Tibial nerve (tissue), 4 donors: ENCODE data around the gene AK6. TPM values are rescaled to one million over a fixed set of nuclear protein-coding genes. Genes with fewer than 3 reads are reported as not detected.
"Not testable (repeated sequence)": the region's sequence is repeated elsewhere in the genome, so short reads cannot be mapped to it uniquely, and the experiment has no call there.

Source experiments
- DNase-seq, 2 donors: peaks; one replicate each; pipeline ENCODE4 v3.0.0-alpha.2; 2019; ENCODE audit warnings: low spot score in 2 of 2
- H3K27ac ChIP-seq, 4 donors: fragments of 200-600 bp; sonication (generic) in 3 of 4; one replicate each; pipeline ENCODE4 v1.5.1; 2017 to 2019; ENCODE audit warnings: mild to moderate bottlenecking in 1 of 4
- H3K27me3 ChIP-seq, 2 donors: fragments of 200-600 bp; sonication (generic) in 1 of 2; one replicate each; pipeline versions ENCODE4 v1.5.1 to v1.6.0; 2017 to 2019
- H3K36me3 ChIP-seq, 3 donors: fragments of 200-600 bp; sonication (generic); one replicate each; pipeline ENCODE4 v1.5.1; 2018 to 2019
- H3K4me1 ChIP-seq, 4 donors: fragments of 200-600 bp; sonication (generic) in 3 of 4; one replicate each; pipeline ENCODE4 v1.5.1; 2017 to 2019
- H3K4me3 ChIP-seq, 4 donors: fragments of 200-600 bp; sonication (generic) in 3 of 4; one replicate each; pipeline ENCODE4 v1.5.1; 2017 to 2019; ENCODE audit warnings: mild to moderate bottlenecking in 1 of 4, moderate library complexity in 1 of 4
- H3K9me3 ChIP-seq, 4 donors: fragments of 200-600 bp; sonication (generic) in 3 of 4; one replicate each; pipeline ENCODE4 v1.5.1; 2017 to 2019
- CTCF ChIP-seq, 5 experiments: fragments of 200-600 bp in 3 of 5; fragments of 450-650 bp in 2 of 5; sonication (generic) in 3 of 5; IDR thresholded peaks; one replicate each; pipeline ENCODE4 v1.5.1; 2016 to 2019; ENCODE audit warnings: antibody characterized with exemption in 5 of 5, mild to moderate bottlenecking in 3 of 5, moderate library complexity in 2 of 5
- EP300 ChIP-seq, 2 donors: sonication (generic); formaldehyde crosslinking; IDR thresholded peaks; one replicate each; pipeline ENCODE4 v1.6.1; 2017; ENCODE audit warnings: antibody characterized with exemption in 2 of 2, mild to moderate bottlenecking in 1 of 2
- POLR2A ChIP-seq, 2 donors: fragments of 450-650 bp; IDR thresholded peaks; one replicate each; pipeline ENCODE4 v1.6.1; 2017; ENCODE audit warnings: antibody characterized with exemption in 2 of 2, mild to moderate bottlenecking in 2 of 2, moderate library complexity in 2 of 2
- WGBS, 2 donors: methylation state at CpG; one replicate each; pipeline ENCODE4 v1.1.5; 2018; 5-methylcytosine and 5-hydroxymethylcytosine counted together
- total RNA-seq, 4 donors: library from RNA; depleted of rRNA; stranded (reverse); fragments of >200 nt; gene quantifications; one replicate each; pipeline ENCODE4 v1.1.0, GENCODE V29; 2016

Gene AK6
- total RNA-seq, 4 donors from 2014 or later = 8.4 to 40.8 (median 15.3) TPM

- peaks cover 0 to 12% (median 0%) of the 10 kb centered on the region in 4 donors for H3K4me1 ChIP-seq
- 25 to 31% methylated on average over 22 to 34 of the region's 78 CpGs for WGBS, 2 donors
- H3K27ac ChIP-seq = peak within 1 kb of the TSS in 2 of 4 donors; percentile 47 to 78
- TF ChIP-seq CTCF (IDR thresholded peaks at IDR 0.05) = peak in 2 of 5 experiments; percentile 13 to 39
- TF ChIP-seq POLR2A (IDR thresholded peaks at IDR 0.05) = no peak
- peak within 1 kb of the TSS; percentile 30 to 71 (median 54) for H3K4me3 ChIP-seq
- H3K27me3 ChIP-seq = no peaks in the 10 kb centered on the region
- DNase-seq = peak; percentile 33 to 34
- H3K36me3 ChIP-seq = peaks cover 0 to 60% (median 0%) of the 10 kb centered on the region in 3 donors
- no peaks in the 10 kb centered on the region for H3K9me3 ChIP-seq
Measured at GRCh38 chr5:69414885-69415583, 45.7 kb upstream of the AK6 start, which contains the start of gene MARVELD2. MARVELD2 (plus strand) TSS chr5:69415116; CDS start chr5:69419386, 4,270 bp downstream.

- H3K36me3 ChIP-seq = peaks cover 0 to 94% (median 15%) of the 10 kb centered on the region in 3 donors
- WGBS, 2 donors = 88 to 89% methylated on average over 15 of the region's 15 CpGs
- no peak for TF ChIP-seq EP300 (IDR thresholded peaks at IDR 0.05)
- no peak for TF ChIP-seq CTCF (IDR thresholded peaks at IDR 0.05)
- TF ChIP-seq POLR2A (IDR thresholded peaks at IDR 0.05) = no peak
Measured at GRCh38 chr5:69404659-69405330, 35.5 kb upstream of the AK6 start.

GRCh38 chr5:69378376-69378775 is 9.1 kb upstream of the AK6 start:
- Histone ChIP-seq H3K9me3 (no peaks in the 10 kb centered on the region), H3K27me3 (no peaks in the 10 kb centered on the region), H3K4me3 (no peak overlapping the region), H3K4me1 (no peaks in the 10 kb centered on the region), H3K36me3 (peaks cover 0 to 87% (median 13%) of the 10 kb centered on the region in 3 donors), H3K27ac (no peak overlapping the region)
- DNase-seq = no peak
- TF ChIP-seq CTCF (IDR thresholded peaks at IDR 0.05) = no peak

More at GRCh38 chr5:69404659-69405330, 35.5 kb upstream of the AK6 start:
- Histone ChIP-seq H3K4me1 (no peaks in the 10 kb centered on the region), H3K9me3 (no peaks in the 10 kb centered on the region), H3K4me3 (no peak overlapping the region), H3K27ac (no peak overlapping the region), H3K27me3 (no peaks in the 10 kb centered on the region)
- DNase-seq = no peak

- no peaks in the 10 kb centered on the region for H3K27me3 ChIP-seq
- H3K9me3 ChIP-seq = no peaks in the 10 kb centered on the region
- 92 to 93% methylated on average over 4 of the region's 4 CpGs for WGBS, 2 donors
- TF ChIP-seq POLR2A (IDR thresholded peaks at IDR 0.05) (no peak), EP300 (IDR thresholded peaks at IDR 0.05) (no peak), CTCF (IDR thresholded peaks at IDR 0.05) (no peak)
- DNase-seq = no peak
- H3K4me3 ChIP-seq = no peak overlapping the region
- H3K4me1 ChIP-seq = peaks cover 0 to 23% (median 4%) of the 10 kb centered on the region in 4 donors
- H3K27ac ChIP-seq = no peak overlapping the region
- H3K36me3 ChIP-seq = peaks cover 0 to 53% (median 0%) of the 10 kb centered on the region in 3 donors
Measured at GRCh38 chr5:69374911-69375446, 5.7 kb upstream of the AK6 start.

GRCh38 chr5:69372394-69372793 is 3.1 kb upstream of the AK6 start:
- TF ChIP-seq CTCF (IDR thresholded peaks at IDR 0.05) = no peak
- no peak for TF ChIP-seq EP300 (IDR thresholded peaks at IDR 0.05)
- no peak for TF ChIP-seq POLR2A (IDR thresholded peaks at IDR 0.05)
- Histone ChIP-seq H3K27ac (no peak overlapping the region), H3K4me1 (peaks cover 6 to 35% (median 14%) of the 10 kb centered on the region in 4 donors), H3K9me3 (no peaks in the 10 kb centered on the region), H3K36me3 (peaks cover 0 to 30% (median 0%) of the 10 kb centered on the region in 3 donors), H3K4me3 (no peak overlapping the region), H3K27me3 (no peaks in the 10 kb centered on the region)
- 95 to 98% methylated on average over 5 of the region's 5 CpGs for WGBS, 2 donors
- DNase-seq = no peak

- not testable (repeated sequence) for H3K27me3 ChIP-seq, H3K9me3 ChIP-seq, DNase-seq
- Histone ChIP-seq H3K27ac (peak overlapping the region in 3 of 4 donors; percentile 98), H3K4me1 (peaks cover 6 to 51% (median 14%) of the 10 kb centered on the region in 4 donors), H3K4me3 (peak overlapping the region; percentile 74 to 94 (median 84)), H3K36me3 (peaks cover 0 to 32% (median 0%) of the 10 kb centered on the region in 3 donors)
- WGBS, 2 donors = 1 to 2% methylated on average over 16 of the region's 16 CpGs
Measured at GRCh38 chr5:69370335-69370734, 1.0 kb upstream of the AK6 start.
